Lung (tissue), 12 donors: ENCODE measurements around the gene MAP3K21. TPM values are rescaled to one million over a fixed set of nuclear protein-coding genes. Genes with fewer than 3 reads are reported as not detected.

Experiments used
- ATAC-seq: fragments of 200-7000 bp; cut with Tn5 transposase; one replicate; pipeline ENCODE4 v1.9.1; 2020; ENCODE audit warnings: moderate number of reproducible peaks; ENCODE audit not compliant: insufficient read depth, low FRiP score
- DNase-seq, 3 donors: peaks; one replicate each; pipeline ENCODE4 v3.0.0-alpha.2; 2013 to 2017
- H3K27ac ChIP-seq, 2 donors: one replicate each; pipeline ENCODE4 v1.5.1; 2013; ENCODE audit warnings: mild to moderate bottlenecking in 2 of 2, moderate library complexity in 2 of 2, control low read depth in 1 of 2, inconsistent platforms in 1 of 2, low read depth in 1 of 2, low read length in 1 of 2
- H3K27me3 ChIP-seq, 3 donors: one replicate each; pipeline ENCODE4 v1.5.1; 2013; ENCODE audit warnings: low read length in 2 of 3; ENCODE audit not compliant: control insufficient read depth in 3 of 3, insufficient read depth in 3 of 3
- H3K36me3 ChIP-seq, 4 donors: one replicate each; pipeline ENCODE4 v1.5.1; 2013; ENCODE audit warnings: low read length in 4 of 4, mild to moderate bottlenecking in 1 of 4, moderate library complexity in 1 of 4; ENCODE audit not compliant: control insufficient read depth in 4 of 4, insufficient read depth in 4 of 4
- H3K4me1 ChIP-seq, 5 donors: one replicate each; pipeline ENCODE4 v1.5.1; 2013; ENCODE audit warnings: low read length in 5 of 5, mild to moderate bottlenecking in 2 of 5, moderate library complexity in 1 of 5; ENCODE audit not compliant: control insufficient read depth in 5 of 5, insufficient read depth in 5 of 5
- H3K4me3 ChIP-seq: one replicate; pipeline ENCODE4 v1.5.1; 2013; ENCODE audit warnings: mild to moderate bottlenecking, control low read depth, moderate library complexity
- H3K9ac ChIP-seq, 2 donors: one replicate each; pipeline ENCODE4 v1.5.1; 2013; ENCODE audit warnings: low read length in 2 of 2, control low read depth in 1 of 2; ENCODE audit not compliant: insufficient read depth in 1 of 2
- H3K9me3 ChIP-seq, 4 donors: one replicate each; pipeline ENCODE4 v1.5.1; 2013; ENCODE audit warnings: low read length in 3 of 4, mild to moderate bottlenecking in 1 of 4, moderate library complexity in 1 of 4; ENCODE audit not compliant: control insufficient read depth in 4 of 4, insufficient read depth in 3 of 4
- CTCF ChIP-seq: IDR thresholded peaks from 2 replicates; pipeline ENCODE4 v1.5.1; 2012; ENCODE audit warnings: mild to moderate bottlenecking; ENCODE audit errors: control extremely low read depth, extremely low read depth
- WGBS, 2 donors: extraction: QIAGEN DNeasy Blood & Tissue Kit; methylation state at CpG; one replicate each; pipeline ENCODE4 v1.1.7; 2013; 5-methylcytosine and 5-hydroxymethylcytosine counted together
- polyA plus RNA-seq, 2 donors: library from polyadenylated mRNA; stranded (reverse); fragments of 200-250 nt; gene quantifications; one replicate each; pipeline ENCODE4 v1.2.1, GENCODE V29; 2013
- total RNA-seq, 2 donors: library from RNA; depleted of rRNA in 1 of 2; stranded (reverse); fragments of >200 nt in 1 of 2; gene quantifications; one replicate each; pipeline ENCODE4 v1.2.1, GENCODE V29; 2014 to 2021
- donor health status: control.
- donor health status: control.
- donor health status: Bipolar disorder and iron deficiency.
- donor health status: healthy.
- donor health status: DM: yes; HTN: yes; CAD: no.

MAP3K21 gene
- total and polyA plus RNA-seq, 4 donors: 3.2 to 11.4 (median 5.7) TPM

DNA sequence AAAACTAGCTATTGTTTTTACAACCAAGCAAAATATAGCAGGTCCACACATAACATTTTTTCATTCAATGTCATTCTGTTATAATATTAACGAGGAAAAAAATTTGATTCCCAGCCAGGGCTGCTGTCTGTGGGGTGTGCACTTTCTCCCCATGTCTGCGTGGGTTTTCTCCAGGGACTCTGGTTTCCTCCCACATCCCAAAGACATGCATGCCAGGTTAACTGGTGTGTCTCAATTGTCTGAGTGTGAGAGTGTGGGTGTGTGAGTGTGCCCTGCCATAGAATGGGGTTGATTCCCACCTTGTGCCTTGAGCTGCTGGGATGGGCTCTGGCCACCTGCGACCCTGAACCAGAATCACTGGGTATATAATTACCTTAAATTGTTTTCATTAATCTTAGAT is 60.1 kb downstream of the MAP3K21 start:
- WGBS, 2 donors: 68 to 85% methylated on average over 3 of the region's 3 CpGs
- TF ChIP-seq CTCF: no peak
- Histone ChIP-seq H3K4me1 (no peaks in the 10 kb centered on the region), H3K9ac (no peak overlapping the region), H3K27me3 (no peaks in the 10 kb centered on the region), H3K27ac (no peak overlapping the region), H3K9me3 (no peaks in the 10 kb centered on the region), H3K4me3 (no peak overlapping the region), H3K36me3 (no peaks in the 10 kb centered on the region)
- no peak for ATAC-seq
- no peak for DNase-seq

DNA sequence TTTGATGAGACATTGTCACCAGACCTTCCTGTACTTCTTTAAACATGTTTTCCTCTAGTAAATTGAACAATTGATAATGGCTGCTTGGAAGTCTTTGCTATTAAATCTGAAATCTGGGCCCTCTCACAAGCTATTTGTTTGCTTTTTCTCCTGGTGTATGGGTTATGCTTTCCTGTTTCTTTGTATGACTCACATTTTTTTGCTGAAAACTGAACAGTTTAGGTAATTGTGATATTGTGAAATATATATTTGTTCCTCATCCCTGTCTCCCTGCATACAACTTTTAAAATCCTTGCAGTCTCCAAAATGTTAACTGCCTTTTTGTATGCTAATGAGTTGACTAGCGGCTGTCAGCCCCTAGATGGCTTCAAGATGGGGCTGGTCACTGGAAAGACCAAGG is 61.6 kb downstream of the MAP3K21 start:
- no peak overlapping the region for H3K27ac ChIP-seq
- H3K4me1 ChIP-seq: no peaks in the 10 kb centered on the region
- H3K36me3 ChIP-seq: no peaks in the 10 kb centered on the region
- H3K27me3 ChIP-seq: no peaks in the 10 kb centered on the region
- no peak for ATAC-seq
- no peak for TF ChIP-seq CTCF
- no peak overlapping the region for H3K4me3 ChIP-seq
- 68 to 76% methylated on average over 1 of the region's 1 CpG for WGBS, 2 donors
- no peak overlapping the region for H3K9ac ChIP-seq
- H3K9me3 ChIP-seq: no peaks in the 10 kb centered on the region
- DNase-seq: no peak

GRCh38 chr1:233389893-233390292 is 62.4 kb downstream of the MAP3K21 start:
- ATAC-seq (no peak), DNase-seq (no peak)
- TF ChIP-seq CTCF: no peak
- Histone ChIP-seq H3K9ac (no peak overlapping the region), H3K4me1 (no peaks in the 10 kb centered on the region), H3K36me3 (no peaks in the 10 kb centered on the region), H3K27ac (no peak overlapping the region), H3K4me3 (no peak overlapping the region), H3K9me3 (no peaks in the 10 kb centered on the region), H3K27me3 (no peaks in the 10 kb centered on the region)
- 92 to 95% methylated on average over 1 of the region's 1 CpG for WGBS, 2 donors
